HepG2 (cell line): Measurements from ENCODE around the gene MYOCOS. TPM values are rescaled to one million over a fixed set of nuclear protein-coding genes. Genes with fewer than 3 reads are reported as not detected.

Source experiments
- ATAC-seq: fragments of 200-7000 bp; cut with Tn5 transposase; 3 replicates; pipeline ENCODE4 v1.9.1; 2020; ENCODE audit warnings: mild to moderate bottlenecking, moderate library complexity
- BruUV-seq: library from RNA; stranded (reverse); fragments of 400-500 nt; replicated peaks from 2 replicates; lab custom pipeline; 2021; lab: Mats Ljungman, UMichigan
- CTCF ChIA-PET: fragments of 300-600 bp; formaldehyde crosslinking; extraction: SDS; loops from one replicate; lab custom pipeline; 2021; ENCODE audit warnings: low total read pairs, inconsistent platforms, low intra/inter-chr PET ratio; lab: Yijun Ruan, JAX
- POLR2A ChIA-PET: fragments of 350-600 bp; sonication (Branson Sonifier 250); formaldehyde crosslinking; loops from one replicate; lab custom pipeline; 2020; ENCODE audit warnings: antibody characterized with exemption, inconsistent platforms; lab: Yijun Ruan, JAX
- DNase-seq: peaks from one replicate; pipeline ENCODE4 v3.0.0-alpha.2; 2015; ENCODE audit warnings: low spot score
- FAIRE-seq: peaks from 3 replicates; lab custom pipeline; 2011; peaks lifted over from hg19 to GRCh38; lab: Jason Lieb, UNC
- H2AFZ ChIP-seq: one replicate; pipeline ENCODE4 v1.6.1; 2011; ENCODE audit warnings: low read length, inconsistent platforms
- H3K27ac ChIP-seq: fragments of 300-600 bp; 3 replicates; pipeline ENCODE4 v1.8.0; 2011; ENCODE audit warnings: mixed run types, mild to moderate bottlenecking, mixed read lengths, low read length, inconsistent platforms; ENCODE audit not compliant: insufficient read depth; ENCODE audit errors: extremely low read length
- H3K27me3 ChIP-seq, 2 experiments: fragments of 200-600 bp in 1 of 2; 2 replicates in 1 of 2; 3 replicates in 1 of 2; pipeline versions ENCODE4 v1.6.0 to v1.8.0; 2011; ENCODE audit warnings: low read length in 2 of 2, mild to moderate bottlenecking in 2 of 2, moderate library complexity in 2 of 2, inconsistent platforms in 1 of 2; ENCODE audit not compliant: insufficient read depth in 2 of 2, control insufficient read depth in 1 of 2
- H3K36me3 ChIP-seq, 2 experiments: fragments of 200-600 bp in 1 of 2; replicated peaks in 1 of 2; 2 replicates in 1 of 2; 3 replicates in 1 of 2; pipeline versions ENCODE4 v1.5.1 to v1.8.0; 2011; ENCODE audit warnings: low read length in 2 of 2, inconsistent platforms in 1 of 2; ENCODE audit not compliant: insufficient read depth in 2 of 2, control insufficient read depth in 1 of 2
- H3K4me1 ChIP-seq: 2 replicates; pipeline ENCODE4 v1.5.1; 2012; ENCODE audit warnings: low read length, inconsistent platforms; ENCODE audit not compliant: insufficient read depth
- H3K4me2 ChIP-seq: 2 replicates; pipeline ENCODE4 v1.6.0; 2011; ENCODE audit warnings: low read depth, low read length, inconsistent platforms
- H3K4me3 ChIP-seq, 3 experiments: fragments of 200-600 bp in 1 of 3; sonication (generic), shearing (Covaris generic) in 1 of 3; replicated peaks in 1 of 3; 2 replicates each; pipeline ENCODE4 v1.5.1; 2011 to 2016; ENCODE audit warnings: low read length in 3 of 3, inconsistent platforms in 2 of 3, low read depth in 2 of 3, mild to moderate bottlenecking in 2 of 3, control low read depth in 1 of 3, mixed read lengths in 1 of 3; ENCODE audit not compliant: insufficient read depth in 1 of 3
- H3K79me2 ChIP-seq: one replicate; pipeline ENCODE4 v1.6.1; 2011; ENCODE audit warnings: low read length, inconsistent platforms; ENCODE audit not compliant: insufficient read depth
- H3K9ac ChIP-seq: 2 replicates; pipeline ENCODE4 v1.6.0; 2011; ENCODE audit warnings: mild to moderate bottlenecking, low read depth, low read length, inconsistent platforms; ENCODE audit not compliant: insufficient read depth
- H3K9me3 ChIP-seq: 2 replicates; pipeline ENCODE4 v1.5.1; 2012; ENCODE audit warnings: mild to moderate bottlenecking, low read length
- H4K20me1 ChIP-seq: 2 replicates; pipeline ENCODE4 v1.6.0; 2011; ENCODE audit warnings: inconsistent platforms, mild to moderate bottlenecking, low read length, moderate library complexity; ENCODE audit not compliant: insufficient read depth
- AGO2 ChIP-seq: fragments of 200-400 bp; formaldehyde crosslinking; optimal IDR thresholded peaks from 2 replicates; pipeline ENCODE3; 2017; ENCODE audit warnings: mild to moderate bottlenecking, low read depth, low read length, moderate library complexity
- CHD4 ChIP-seq: fragments of 200-600 bp; sonication (generic); IDR thresholded peaks from 2 replicates; pipeline ENCODE4 v1.7.0; 2017; ENCODE audit warnings: mild to moderate bottlenecking, low read length, borderline replicate concordance
- ISL2 ChIP-seq: sonication (generic); formaldehyde crosslinking; IDR thresholded peaks from 2 replicates; pipeline ENCODE4 v1.5.0; 2020; ENCODE audit warnings: missing genetic modification reagents
- MEF2D ChIP-seq: sonication (generic); formaldehyde crosslinking; IDR thresholded peaks from 2 replicates; pipeline ENCODE4 v1.5.1; 2020; ENCODE audit warnings: mild to moderate bottlenecking, missing genetic modification reagents
- MLLT10 ChIP-seq: sonication (generic); formaldehyde crosslinking; IDR thresholded peaks from 2 replicates; pipeline ENCODE4 v1.4.0; 2020; ENCODE audit warnings: missing genetic modification reagents
- NKX3-1 ChIP-seq: sonication (generic); formaldehyde crosslinking; IDR thresholded peaks from 2 replicates; pipeline ENCODE4 v1.5.0; 2020; ENCODE audit warnings: missing genetic modification reagents
- ZNF468 ChIP-seq: sonication (generic); formaldehyde crosslinking; IDR thresholded peaks from 2 replicates; pipeline ENCODE4 v1.8.0; 2022; ENCODE audit warnings: mild to moderate bottlenecking, moderate library complexity, missing genetic modification reagents
- ZNF670 ChIP-seq: sonication (generic); formaldehyde crosslinking; IDR thresholded peaks from 2 replicates; pipeline ENCODE4 v1.8.0; 2022; ENCODE audit warnings: mild to moderate bottlenecking, missing genetic modification reagents, borderline replicate concordance
- ZNF816 ChIP-seq: sonication (generic); formaldehyde crosslinking; IDR thresholded peaks from 2 replicates; pipeline ENCODE4 v1.8.0; 2022; ENCODE audit warnings: missing genetic modification reagents, mild to moderate bottlenecking, borderline replicate concordance
- WGBS: methylation state at CpG from one replicate; pipeline ENCODE4 v1.1.6; 2017; ENCODE audit warnings: low lambda C conversion rate; 5-methylcytosine and 5-hydroxymethylcytosine counted together
- in situ Hi-C: cut with HindIII; loops from 2 replicates; pipeline ENCODE4 v1.10.0; 2017; ENCODE audit warnings: low pct_unique_long_range_greater_than_20kb; ENCODE audit not compliant: extremely low pct_ligation_motif_present
- intact Hi-C: fragments of 100-400 bp; cut with micrococcal nuclease; formaldehyde crosslinking; loops from one replicate; pipeline ENCODE4 v1.10.0; 2022; ENCODE audit not compliant: unreplicated experiment
- polyA plus RNA-seq, 8 experiments: library from polyadenylated mRNA; depleted of rRNA in 3 of 8; stranded (reverse) in 7 of 8; unstranded in 1 of 8; fragments of >200 nt; fragmentation: Illumina TruSeq in 4 of 8; extraction: Trizol in 4 of 8; gene quantifications; 2 replicates each; pipeline versions ENCODE4 v1.2.1 to v1.2.3, GENCODE V29; 2011 to 2016; ENCODE audit warnings: low read depth in 4 of 8, missing spikeins in 1 of 8, mixed read lengths in 1 of 8; ENCODE audit not compliant: insufficient read depth in 1 of 8
- total RNA-seq, 5 experiments: library from RNA; depleted of rRNA; stranded (reverse); fragments of >200 nt; fragmentation: Illumina TruSeq; extraction: Trizol; gene quantifications; 2 replicates each; pipeline ENCODE4 v1.2.3, GENCODE V29; 2016; ENCODE audit warnings: low read depth in 1 of 5
- TF ChIP-seq, protein P1 (sequence below): sonication (generic); formaldehyde crosslinking; IDR thresholded peaks from 2 replicates; pipeline ENCODE4 v1.5.0; 2020; ENCODE audit warnings: mild to moderate bottlenecking, missing genetic modification reagents, borderline replicate concordance

Gene MYOCOS
- total and polyA plus RNA-seq, 2 of the 13 experiments (the other 11 are each of a cell fraction or from before 2014, with no cell fraction given), result not detected

DNA sequence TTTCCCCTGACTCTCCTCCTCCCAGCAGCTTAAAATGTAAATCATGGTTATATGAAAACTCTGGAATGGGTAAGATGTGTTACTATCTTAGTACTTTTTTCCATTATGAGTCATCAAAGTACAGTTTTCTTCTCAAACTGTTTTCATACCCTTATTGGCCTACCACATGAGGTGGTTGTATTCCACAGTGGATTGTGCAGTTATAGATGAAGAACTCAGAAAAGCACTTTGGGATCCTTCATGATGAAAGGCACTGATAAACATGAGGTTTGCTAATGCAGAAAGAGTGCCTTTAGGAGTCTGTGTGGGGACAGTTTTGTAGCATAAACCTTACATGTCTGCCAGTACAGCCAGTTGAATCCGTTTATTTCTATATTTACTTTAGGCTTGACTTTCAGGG lies 32.0 kb upstream of the MYOCOS start:
- no TSS peak for BruUV-seq
- Histone ChIP-seq H3K4me2 (no peak overlapping the region), H3K36me3 (peaks cover 16 to 62% of the 10 kb centered on the region in 2 experiments), H3K4me1 (no peaks in the 10 kb centered on the region), H3K27me3 (no peaks in the 10 kb centered on the region; a peak in 1 of 5 replicates), H3K79me2 (no peaks in the 10 kb centered on the region), H3K4me3 (no peak overlapping the region), H2AFZ (no peak overlapping the region), H3K9me3 (no peaks in the 10 kb centered on the region), H4K20me1 (no peaks in the 10 kb centered on the region), H3K27ac (no peak overlapping the region), H3K9ac (no peak overlapping the region)
- in situ Hi-C loops, result no loop called here
- TF ChIP-seq CHD4 (no peak), MLLT10 (CRISPR knock-in tag) (no peak), ZNF816 (CRISPR knock-in tag) (no peak), NKX3-1 (CRISPR knock-in tag) (no peak), MEF2D (CRISPR knock-in tag) (no peak), ZNF468 (CRISPR knock-in tag) (no peak), ZNF670 (CRISPR knock-in tag) (no peak), AGO2 (no peak), ISL2 (CRISPR knock-in tag) (no peak)
- TF ChIP-seq, protein P1, sequence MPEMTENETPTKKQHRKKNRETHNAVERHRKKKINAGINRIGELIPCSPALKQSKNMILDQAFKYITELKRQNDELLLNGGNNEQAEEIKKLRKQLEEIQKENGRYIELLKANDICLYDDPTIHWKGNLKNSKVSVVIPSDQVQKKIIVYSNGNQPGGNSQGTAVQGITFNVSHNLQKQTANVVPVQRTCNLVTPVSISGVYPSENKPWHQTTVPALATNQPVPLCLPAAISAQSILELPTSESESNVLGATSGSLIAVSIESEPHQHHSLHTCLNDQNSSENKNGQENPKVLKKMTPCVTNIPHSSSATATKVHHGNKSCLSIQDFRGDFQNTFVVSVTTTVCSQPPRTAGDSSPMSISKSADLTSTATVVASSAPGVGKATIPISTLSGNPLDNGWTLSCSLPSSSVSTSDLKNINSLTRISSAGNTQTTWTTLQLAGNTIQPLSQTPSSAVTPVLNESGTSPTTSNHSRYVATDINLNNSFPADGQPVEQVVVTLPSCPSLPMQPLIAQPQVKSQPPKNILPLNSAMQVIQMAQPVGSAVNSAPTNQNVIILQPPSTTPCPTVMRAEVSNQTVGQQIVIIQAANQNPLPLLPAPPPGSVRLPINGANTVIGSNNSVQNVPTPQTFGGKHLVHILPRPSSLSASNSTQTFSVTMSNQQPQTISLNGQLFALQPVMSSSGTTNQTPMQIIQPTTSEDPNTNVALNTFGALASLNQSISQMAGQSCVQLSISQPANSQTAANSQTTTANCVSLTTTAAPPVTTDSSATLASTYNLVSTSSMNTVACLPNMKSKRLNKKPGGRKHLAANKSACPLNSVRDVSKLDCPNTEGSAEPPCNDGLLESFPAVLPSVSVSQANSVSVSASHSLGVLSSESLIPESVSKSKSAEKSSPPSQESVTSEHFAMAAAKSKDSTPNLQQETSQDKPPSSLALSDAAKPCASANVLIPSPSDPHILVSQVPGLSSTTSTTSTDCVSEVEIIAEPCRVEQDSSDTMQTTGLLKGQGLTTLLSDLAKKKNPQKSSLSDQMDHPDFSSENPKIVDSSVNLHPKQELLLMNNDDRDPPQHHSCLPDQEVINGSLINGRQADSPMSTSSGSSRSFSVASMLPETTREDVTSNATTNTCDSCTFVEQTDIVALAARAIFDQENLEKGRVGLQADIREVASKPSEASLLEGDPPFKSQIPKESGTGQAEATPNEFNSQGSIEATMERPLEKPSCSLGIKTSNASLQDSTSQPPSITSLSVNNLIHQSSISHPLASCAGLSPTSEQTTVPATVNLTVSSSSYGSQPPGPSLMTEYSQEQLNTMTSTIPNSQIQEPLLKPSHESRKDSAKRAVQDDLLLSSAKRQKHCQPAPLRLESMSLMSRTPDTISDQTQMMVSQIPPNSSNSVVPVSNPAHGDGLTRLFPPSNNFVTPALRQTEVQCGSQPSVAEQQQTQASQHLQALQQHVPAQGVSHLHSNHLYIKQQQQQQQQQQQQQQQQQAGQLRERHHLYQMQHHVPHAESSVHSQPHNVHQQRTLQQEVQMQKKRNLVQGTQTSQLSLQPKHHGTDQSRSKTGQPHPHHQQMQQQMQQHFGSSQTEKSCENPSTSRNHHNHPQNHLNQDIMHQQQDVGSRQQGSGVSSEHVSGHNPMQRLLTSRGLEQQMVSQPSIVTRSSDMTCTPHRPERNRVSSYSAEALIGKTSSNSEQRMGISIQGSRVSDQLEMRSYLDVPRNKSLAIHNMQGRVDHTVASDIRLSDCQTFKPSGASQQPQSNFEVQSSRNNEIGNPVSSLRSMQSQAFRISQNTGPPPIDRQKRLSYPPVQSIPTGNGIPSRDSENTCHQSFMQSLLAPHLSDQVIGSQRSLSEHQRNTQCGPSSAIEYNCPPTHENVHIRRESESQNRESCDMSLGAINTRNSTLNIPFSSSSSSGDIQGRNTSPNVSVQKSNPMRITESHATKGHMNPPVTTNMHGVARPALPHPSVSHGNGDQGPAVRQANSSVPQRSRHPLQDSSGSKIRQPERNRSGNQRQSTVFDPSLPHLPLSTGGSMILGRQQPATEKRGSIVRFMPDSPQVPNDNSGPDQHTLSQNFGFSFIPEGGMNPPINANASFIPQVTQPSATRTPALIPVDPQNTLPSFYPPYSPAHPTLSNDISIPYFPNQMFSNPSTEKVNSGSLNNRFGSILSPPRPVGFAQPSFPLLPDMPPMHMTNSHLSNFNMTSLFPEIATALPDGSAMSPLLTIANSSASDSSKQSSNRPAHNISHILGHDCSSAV (CRISPR knock-in tag), result no peak
- ATAC-seq (no peak), FAIRE-seq (no peak), DNase-seq (no peak)
- POLR2A ChIA-PET, result no interaction called here
- CTCF ChIA-PET, result no interaction called here
- 81% methylated on average over 1 of the region's 1 CpG for WGBS
- intact Hi-C loops, result no loop called here
